Measurements from ENCODE around the gene MRAS. TPM values are rescaled to one million over a fixed set of nuclear protein-coding genes. Genes with fewer than 3 reads are reported as not detected.

MRAS gene
- total and polyA plus RNA-seq, 2 of the 13 experiments (the other 11 are each of a cell fraction or from before 2014, with no cell fraction given): 8.8 to 36.2 TPM

DNA sequence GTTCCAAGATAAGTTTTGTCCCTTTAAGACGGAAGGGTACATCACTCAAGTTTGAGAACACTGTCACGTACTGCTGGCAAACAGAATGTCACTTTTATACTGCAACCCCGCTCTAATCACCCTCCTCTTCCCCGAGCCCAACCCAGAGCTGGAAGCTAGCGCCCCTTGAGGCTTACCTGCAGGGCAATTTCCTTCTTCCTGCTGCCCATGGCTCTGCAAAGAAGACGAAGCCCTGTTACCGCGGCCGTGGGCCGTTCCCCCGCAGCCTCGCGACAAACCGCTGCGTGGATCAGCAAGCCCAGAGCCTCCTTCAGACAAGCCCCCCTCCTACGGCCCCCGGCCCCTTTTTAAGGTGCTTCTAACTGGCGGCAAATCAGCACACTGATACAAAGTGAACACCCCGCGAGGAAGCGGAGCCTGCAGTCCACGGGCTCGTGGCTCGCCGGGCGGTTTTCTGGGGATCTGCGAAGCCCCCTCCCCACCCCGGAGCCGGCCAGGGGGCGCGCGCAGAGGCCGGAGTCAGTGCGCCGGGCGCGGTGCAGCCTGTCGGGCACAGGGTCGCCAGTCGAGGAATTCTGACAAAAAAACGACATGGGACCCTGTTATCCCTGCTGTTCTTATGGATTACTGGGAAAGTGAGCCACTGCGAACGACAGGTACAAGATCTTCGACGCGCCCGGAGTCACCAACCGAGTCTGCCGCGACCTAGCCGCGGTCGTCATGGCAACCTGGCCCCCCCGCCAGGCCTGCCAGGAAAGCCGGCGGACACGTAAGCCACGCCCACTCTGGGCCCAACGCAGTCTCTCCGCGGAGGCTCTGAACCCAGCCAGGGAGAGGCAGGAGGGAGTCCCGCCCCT lies 19.0 kb upstream of the MRAS start, which contains the start of gene NME9 (continued):
- no peak for TF ChIP-seq ZNF883 (CRISPR knock-in tag; IDR thresholded peaks at IDR 0.05; ENCODE audit: not compliant biosample characterization)
- TF ChIP-seq, protein P1, sequence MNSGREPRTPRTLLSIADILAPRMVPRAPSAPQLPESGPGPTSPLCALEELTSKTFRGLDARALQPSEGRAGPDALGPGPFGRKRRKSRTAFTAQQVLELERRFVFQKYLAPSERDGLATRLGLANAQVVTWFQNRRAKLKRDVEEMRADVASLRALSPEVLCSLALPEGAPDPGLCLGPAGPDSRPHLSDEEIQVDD (CRISPR knock-in tag; IDR thresholded peaks at IDR 0.05; ENCODE audit: borderline replicate concordance): no peak
- peak; percentile 77 for TF ChIP-seq ZNF501 (CRISPR knock-in tag; IDR thresholded peaks at IDR 0.05)
- no peak for TF ChIP-seq NR2F6 (IDR thresholded peaks at IDR 0.05)
- TF ChIP-seq NR2F6 (CRISPR knock-in tag; IDR thresholded peaks at IDR 0.05): 0 out of 2 replicates have a peak, but pooled peaks have one; percentile 24
- TF ChIP-seq NCOA5 (CRISPR knock-in tag; IDR thresholded peaks at IDR 0.05): no peak
- peak; percentile 91 for TF ChIP-seq RFX1 (IDR thresholded peaks at IDR 0.05)
- TF ChIP-seq ZNF33A (CRISPR knock-in tag; IDR thresholded peaks at IDR 0.05; ENCODE audit: borderline replicate concordance): 0 out of 2 replicates have a peak, but pooled peaks have one; percentile 33
- TF ChIP-seq ZMAT3 (CRISPR knock-in tag; conservative IDR thresholded peaks at IDR 0.05): 0 out of 2 replicates have a peak, but pooled peaks have one; percentile 38
- no peak for TF ChIP-seq ZNF17 (CRISPR knock-in tag; IDR thresholded peaks at IDR 0.05)
- 0 out of 2 replicates have a peak, but pooled peaks have one; percentile 89 for TF ChIP-seq U2AF2 (IDR thresholded peaks at IDR 0.05; ENCODE audit: low read depth, low read length)
- TF ChIP-seq, protein P2, sequence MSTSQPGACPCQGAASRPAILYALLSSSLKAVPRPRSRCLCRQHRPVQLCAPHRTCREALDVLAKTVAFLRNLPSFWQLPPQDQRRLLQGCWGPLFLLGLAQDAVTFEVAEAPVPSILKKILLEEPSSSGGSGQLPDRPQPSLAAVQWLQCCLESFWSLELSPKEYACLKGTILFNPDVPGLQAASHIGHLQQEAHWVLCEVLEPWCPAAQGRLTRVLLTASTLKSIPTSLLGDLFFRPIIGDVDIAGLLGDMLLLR (CRISPR knock-in tag; IDR thresholded peaks at IDR 0.05): peak; percentile 53; the same call in 1 of the 2 replicates
- no peak for TF ChIP-seq FOXP1 (IDR thresholded peaks at IDR 0.05)
- TF ChIP-seq FOXP1 (CRISPR knock-in tag; IDR thresholded peaks at IDR 0.05): no peak
- no peak for TF ChIP-seq MYC (CRISPR knock-in tag; IDR thresholded peaks at IDR 0.05; ENCODE audit: borderline replicate concordance)
- no peak for TF ChIP-seq MIER2 (CRISPR knock-in tag; IDR thresholded peaks at IDR 0.05)
- no peak for TF ChIP-seq ZNF569 (CRISPR knock-in tag; IDR thresholded peaks at IDR 0.05; ENCODE audit: borderline replicate concordance)
- TF ChIP-seq, protein P3, sequence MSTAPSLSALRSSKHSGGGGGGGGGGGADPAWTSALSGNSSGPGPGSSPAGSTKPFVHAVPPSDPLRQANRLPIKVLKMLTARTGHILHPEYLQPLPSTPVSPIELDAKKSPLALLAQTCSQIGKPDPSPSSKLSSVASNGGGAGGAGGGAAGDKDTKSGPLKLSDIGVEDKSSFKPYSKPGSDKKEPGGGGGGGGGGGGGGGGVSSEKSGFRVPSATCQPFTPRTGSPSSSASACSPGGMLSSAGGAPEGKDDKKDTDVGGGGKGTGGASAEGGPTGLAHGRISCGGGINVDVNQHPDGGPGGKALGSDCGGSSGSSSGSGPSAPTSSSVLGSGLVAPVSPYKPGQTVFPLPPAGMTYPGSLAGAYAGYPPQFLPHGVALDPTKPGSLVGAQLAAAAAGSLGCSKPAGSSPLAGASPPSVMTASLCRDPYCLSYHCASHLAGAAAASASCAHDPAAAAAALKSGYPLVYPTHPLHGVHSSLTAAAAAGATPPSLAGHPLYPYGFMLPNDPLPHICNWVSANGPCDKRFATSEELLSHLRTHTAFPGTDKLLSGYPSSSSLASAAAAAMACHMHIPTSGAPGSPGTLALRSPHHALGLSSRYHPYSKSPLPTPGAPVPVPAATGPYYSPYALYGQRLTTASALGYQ (CRISPR knock-in tag; IDR thresholded peaks at IDR 0.05): 0 out of 2 replicates have a peak, but pooled peaks have one; percentile 32
- TF ChIP-seq NCOR1 (IDR thresholded peaks at IDR 0.05; ENCODE audit: borderline replicate concordance, low read length): no peak
- TF ChIP-seq SOX6 (IDR thresholded peaks at IDR 0.05): no peak
- no peak for TF ChIP-seq SOX6 (CRISPR knock-in tag; IDR thresholded peaks at IDR 0.05)
- TF ChIP-seq, protein P4, sequence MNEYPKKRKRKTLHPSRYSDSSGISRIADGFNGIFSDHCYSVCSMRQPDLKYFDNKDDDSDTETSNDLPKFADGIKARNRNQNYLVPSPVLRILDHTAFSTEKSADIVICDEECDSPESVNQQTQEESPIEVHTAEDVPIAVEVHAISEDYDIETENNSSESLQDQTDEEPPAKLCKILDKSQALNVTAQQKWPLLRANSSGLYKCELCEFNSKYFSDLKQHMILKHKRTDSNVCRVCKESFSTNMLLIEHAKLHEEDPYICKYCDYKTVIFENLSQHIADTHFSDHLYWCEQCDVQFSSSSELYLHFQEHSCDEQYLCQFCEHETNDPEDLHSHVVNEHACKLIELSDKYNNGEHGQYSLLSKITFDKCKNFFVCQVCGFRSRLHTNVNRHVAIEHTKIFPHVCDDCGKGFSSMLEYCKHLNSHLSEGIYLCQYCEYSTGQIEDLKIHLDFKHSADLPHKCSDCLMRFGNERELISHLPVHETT (CRISPR knock-in tag; conservative IDR thresholded peaks at IDR 0.05): 0 out of 2 replicates have a peak, but pooled peaks have one; percentile 8
- TF ChIP-seq, protein P5, sequence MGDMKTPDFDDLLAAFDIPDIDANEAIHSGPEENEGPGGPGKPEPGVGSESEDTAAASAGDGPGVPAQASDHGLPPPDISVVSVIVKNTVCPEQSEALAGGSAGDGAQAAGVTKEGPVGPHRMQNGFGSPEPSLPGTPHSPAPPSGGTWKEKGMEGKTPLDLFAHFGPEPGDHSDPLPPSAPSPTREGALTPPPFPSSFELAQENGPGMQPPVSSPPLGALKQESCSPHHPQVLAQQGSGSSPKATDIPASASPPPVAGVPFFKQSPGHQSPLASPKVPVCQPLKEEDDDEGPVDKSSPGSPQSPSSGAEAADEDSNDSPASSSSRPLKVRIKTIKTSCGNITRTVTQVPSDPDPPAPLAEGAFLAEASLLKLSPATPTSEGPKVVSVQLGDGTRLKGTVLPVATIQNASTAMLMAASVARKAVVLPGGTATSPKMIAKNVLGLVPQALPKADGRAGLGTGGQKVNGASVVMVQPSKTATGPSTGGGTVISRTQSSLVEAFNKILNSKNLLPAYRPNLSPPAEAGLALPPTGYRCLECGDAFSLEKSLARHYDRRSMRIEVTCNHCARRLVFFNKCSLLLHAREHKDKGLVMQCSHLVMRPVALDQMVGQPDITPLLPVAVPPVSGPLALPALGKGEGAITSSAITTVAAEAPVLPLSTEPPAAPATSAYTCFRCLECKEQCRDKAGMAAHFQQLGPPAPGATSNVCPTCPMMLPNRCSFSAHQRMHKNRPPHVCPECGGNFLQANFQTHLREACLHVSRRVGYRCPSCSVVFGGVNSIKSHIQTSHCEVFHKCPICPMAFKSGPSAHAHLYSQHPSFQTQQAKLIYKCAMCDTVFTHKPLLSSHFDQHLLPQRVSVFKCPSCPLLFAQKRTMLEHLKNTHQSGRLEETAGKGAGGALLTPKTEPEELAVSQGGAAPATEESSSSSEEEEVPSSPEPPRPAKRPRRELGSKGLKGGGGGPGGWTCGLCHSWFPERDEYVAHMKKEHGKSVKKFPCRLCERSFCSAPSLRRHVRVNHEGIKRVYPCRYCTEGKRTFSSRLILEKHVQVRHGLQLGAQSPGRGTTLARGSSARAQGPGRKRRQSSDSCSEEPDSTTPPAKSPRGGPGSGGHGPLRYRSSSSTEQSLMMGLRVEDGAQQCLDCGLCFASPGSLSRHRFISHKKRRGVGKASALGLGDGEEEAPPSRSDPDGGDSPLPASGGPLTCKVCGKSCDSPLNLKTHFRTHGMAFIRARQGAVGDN (CRISPR knock-in tag; IDR thresholded peaks at IDR 0.05): peak; percentile 77
